ENCODE data around the gene INPP1.

- TF ChIP-seq PPARA (CRISPR knock-in tag; IDR thresholded peaks at IDR 0.05; ENCODE audit: borderline replicate concordance): no peak
- TF ChIP-seq CREB5 (CRISPR knock-in tag; IDR thresholded peaks at IDR 0.05; ENCODE audit: low read depth): no peak
- TF ChIP-seq CSRNP3 (CRISPR knock-in tag; IDR thresholded peaks at IDR 0.05): no peak
- no peak for TF ChIP-seq ZFP30 (CRISPR knock-in tag; IDR thresholded peaks at IDR 0.05)
- TF ChIP-seq PATZ1 (CRISPR knock-in tag; IDR thresholded peaks at IDR 0.05; ENCODE audit: borderline replicate concordance): no peak
- no peak for TF ChIP-seq RARB (CRISPR knock-in tag; IDR thresholded peaks at IDR 0.05)
- TF ChIP-seq SNAI2 (CRISPR knock-in tag; IDR thresholded peaks at IDR 0.05): no peak
- TF ChIP-seq TOX (CRISPR knock-in tag; IDR thresholded peaks at IDR 0.05; ENCODE audit: borderline replicate concordance): no peak
- no peak for TF ChIP-seq ESRRG (CRISPR knock-in tag; IDR thresholded peaks at IDR 0.05)
These were observed 7.0 kb downstream of the INPP1 start for GRCh38 chr2:190350371-190350770.
